Tibial nerve (tissue), 3 donors: ENCODE measurements around the gene C9orf50.

Source experiments
- POLR2A ChIP-seq, 2 donors: fragments of 450-650 bp; IDR thresholded peaks; one replicate each; pipeline ENCODE4 v1.6.1; 2017; ENCODE audit warnings: antibody characterized with exemption in 2 of 2, mild to moderate bottlenecking in 2 of 2, moderate library complexity in 2 of 2
- TF ChIP-seq, protein P1 (sequence below), 5 experiments: fragments of 200-600 bp in 3 of 5; fragments of 450-650 bp in 2 of 5; sonication (generic) in 3 of 5; IDR thresholded peaks; one replicate each; pipeline ENCODE4 v1.5.1; 2016 to 2019; ENCODE audit warnings: antibody characterized with exemption in 5 of 5, mild to moderate bottlenecking in 3 of 5, moderate library complexity in 2 of 5

DNA sequence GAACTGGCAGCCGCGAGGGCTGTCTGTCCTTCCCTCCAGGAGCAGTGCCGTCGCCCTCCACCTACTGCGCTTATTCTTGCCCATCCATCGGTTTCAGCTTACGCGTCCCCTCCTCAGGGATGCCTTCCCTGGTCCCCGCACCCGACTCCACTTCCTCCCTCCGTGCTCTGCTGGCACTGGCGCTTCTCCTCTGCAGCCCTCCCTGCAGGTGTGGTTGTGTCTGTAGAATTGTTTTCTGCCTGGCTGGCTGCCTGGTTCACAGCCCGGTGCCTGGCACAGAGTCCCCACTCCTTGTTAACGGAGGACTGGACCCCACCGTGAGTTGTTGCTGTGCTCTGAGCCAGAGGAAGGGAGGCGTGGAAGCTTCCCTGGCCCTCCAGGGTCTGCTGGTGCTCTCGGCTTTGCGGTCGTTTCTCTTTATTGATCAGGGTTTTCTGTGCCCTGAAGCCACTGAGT is 10.8 kb upstream of the C9orf50 start:
- no peak for TF ChIP-seq POLR2A (IDR thresholded peaks at IDR 0.05)
- TF ChIP-seq, protein P1, sequence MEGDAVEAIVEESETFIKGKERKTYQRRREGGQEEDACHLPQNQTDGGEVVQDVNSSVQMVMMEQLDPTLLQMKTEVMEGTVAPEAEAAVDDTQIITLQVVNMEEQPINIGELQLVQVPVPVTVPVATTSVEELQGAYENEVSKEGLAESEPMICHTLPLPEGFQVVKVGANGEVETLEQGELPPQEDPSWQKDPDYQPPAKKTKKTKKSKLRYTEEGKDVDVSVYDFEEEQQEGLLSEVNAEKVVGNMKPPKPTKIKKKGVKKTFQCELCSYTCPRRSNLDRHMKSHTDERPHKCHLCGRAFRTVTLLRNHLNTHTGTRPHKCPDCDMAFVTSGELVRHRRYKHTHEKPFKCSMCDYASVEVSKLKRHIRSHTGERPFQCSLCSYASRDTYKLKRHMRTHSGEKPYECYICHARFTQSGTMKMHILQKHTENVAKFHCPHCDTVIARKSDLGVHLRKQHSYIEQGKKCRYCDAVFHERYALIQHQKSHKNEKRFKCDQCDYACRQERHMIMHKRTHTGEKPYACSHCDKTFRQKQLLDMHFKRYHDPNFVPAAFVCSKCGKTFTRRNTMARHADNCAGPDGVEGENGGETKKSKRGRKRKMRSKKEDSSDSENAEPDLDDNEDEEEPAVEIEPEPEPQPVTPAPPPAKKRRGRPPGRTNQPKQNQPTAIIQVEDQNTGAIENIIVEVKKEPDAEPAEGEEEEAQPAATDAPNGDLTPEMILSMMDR (IDR thresholded peaks at IDR 0.05), result no peak
